HG03095 (cell line): ENCODE results near the gene JMJD8.

Experiments used
- ATAC-seq: cut with Tn5 transposase; IDR thresholded peaks from one replicate; pipeline ENCODE4 v1.9.1; 2021; ENCODE audit warnings: moderate library complexity; ENCODE audit not compliant: unreplicated experiment

Gene JMJD8

GRCh38 chr16:684071-684794 is at the start of gene JMJD8:
Gene JMJD8 (minus strand): TSS chr16:684334. CDS start chr16:684319, 15 bp downstream.
- ATAC-seq: peak; percentile 63

DNA sequence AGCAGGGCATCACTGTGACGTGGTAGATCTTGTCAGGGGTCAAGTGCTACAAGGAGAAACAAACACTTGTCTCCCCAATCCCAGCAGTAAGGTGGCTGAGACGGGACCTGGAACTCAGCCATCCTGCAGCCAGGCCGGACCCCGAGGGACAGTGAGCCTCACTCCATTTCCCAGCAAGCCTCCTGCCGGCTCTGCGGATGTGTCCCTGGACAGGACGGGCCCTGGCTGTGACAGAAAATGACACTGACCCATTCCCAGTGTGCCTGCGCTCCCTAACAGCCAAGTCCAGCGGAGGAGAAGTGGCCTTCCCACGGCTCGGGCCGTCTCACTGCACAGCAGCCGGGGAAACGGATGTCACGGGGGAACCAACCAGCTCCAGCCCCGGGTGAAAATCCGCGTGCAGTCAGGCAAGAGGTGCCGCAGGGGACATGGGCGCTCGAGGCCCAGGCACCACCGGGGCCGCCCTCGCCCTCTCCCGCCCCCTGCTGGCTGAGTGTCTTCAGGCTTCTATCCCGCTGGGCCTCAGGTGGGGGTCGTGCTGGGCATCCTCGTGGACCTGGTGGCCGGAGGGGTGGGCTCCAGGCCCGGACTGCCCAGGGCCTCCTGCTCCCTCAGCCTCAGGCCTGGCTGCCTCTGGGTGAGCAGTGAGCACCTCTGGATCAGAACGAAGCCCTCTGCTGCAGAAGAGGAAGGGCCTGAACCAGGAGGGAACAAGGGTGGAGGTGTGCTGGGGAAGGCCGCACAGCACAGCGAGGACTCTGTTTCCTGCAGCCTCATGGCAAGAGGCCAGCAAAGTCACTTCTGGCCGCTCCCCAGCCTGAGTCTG is 49.5 kb upstream of the JMJD8 start:
- no peak for ATAC-seq

GRCh38 chr16:732936-733335 is 48.8 kb upstream of the JMJD8 start:
- ATAC-seq: no peak

DNA sequence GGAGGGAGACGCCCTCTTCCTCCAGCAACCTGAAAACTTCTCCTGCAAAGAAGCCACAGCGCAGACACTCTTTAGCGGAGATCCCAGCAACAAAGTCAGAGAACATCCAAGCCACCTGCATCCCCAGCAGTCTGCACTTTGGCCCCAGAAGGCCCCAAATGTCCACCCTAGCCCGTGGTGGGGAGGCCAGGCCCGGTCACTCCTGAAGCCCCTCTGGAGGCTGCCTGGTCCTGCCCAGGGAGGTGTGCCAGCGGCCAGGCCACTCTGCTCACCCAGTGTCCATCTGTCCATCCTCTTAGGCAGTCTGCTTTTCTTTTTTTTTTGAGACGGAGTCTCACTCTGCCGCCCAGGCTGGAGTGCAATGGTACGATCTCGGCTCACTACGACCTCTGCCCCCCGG is 48.2 kb upstream of the JMJD8 start:
- ATAC-seq: no peak

DNA sequence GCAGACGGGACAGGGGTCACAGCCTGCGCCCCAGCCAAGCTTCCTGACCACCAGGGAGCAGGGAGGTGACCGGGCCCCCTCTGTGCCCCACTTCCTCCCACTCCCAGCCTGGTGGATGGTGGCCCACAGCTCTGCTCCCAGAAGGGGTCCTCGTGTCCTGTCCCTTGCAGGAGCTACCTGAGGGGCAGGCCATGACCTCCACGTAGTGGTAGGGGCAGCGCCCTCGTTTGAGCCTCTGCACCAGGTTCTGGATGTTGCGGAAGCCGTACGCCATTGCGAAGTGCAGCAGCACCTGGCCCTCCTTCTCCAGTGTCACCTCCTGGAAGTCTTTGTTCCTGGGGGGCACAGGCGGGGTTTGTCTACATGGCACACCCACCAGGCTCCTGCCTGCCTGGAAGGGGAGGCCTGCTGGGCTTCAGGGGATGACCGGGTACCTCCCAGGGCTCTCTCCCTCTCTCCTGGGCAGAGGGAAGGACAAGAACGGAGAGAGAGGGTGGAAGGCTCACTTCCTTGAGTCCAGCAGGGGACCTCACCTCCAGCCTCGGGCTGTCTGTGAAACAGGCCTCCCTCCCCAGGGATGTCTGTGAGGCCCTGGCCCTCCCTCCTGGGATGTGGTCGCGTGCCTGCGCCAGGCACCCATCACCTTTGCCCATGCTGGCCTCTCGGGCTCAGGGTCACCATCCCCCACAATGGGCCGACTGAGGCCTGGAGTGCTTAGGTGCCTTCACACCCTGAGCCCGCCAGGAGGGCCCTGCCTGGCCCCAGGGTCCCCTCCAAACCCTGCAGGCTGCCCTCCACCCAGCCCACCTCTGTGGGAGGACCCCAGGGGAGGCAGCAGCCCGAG is 46.8 kb upstream of the JMJD8 start:
- ATAC-seq: no peak

GRCh38 chr16:729768-730665 is 45.9 kb upstream of the JMJD8 start:
- ATAC-seq: no peak

- no peak for ATAC-seq
Observed at GRCh38 chr16:728890-729744, 45.0 kb upstream of the JMJD8 start.

- ATAC-seq: no peak
Observed at GRCh38 chr16:728131-728889, 44.2 kb upstream of the JMJD8 start.

DNA sequence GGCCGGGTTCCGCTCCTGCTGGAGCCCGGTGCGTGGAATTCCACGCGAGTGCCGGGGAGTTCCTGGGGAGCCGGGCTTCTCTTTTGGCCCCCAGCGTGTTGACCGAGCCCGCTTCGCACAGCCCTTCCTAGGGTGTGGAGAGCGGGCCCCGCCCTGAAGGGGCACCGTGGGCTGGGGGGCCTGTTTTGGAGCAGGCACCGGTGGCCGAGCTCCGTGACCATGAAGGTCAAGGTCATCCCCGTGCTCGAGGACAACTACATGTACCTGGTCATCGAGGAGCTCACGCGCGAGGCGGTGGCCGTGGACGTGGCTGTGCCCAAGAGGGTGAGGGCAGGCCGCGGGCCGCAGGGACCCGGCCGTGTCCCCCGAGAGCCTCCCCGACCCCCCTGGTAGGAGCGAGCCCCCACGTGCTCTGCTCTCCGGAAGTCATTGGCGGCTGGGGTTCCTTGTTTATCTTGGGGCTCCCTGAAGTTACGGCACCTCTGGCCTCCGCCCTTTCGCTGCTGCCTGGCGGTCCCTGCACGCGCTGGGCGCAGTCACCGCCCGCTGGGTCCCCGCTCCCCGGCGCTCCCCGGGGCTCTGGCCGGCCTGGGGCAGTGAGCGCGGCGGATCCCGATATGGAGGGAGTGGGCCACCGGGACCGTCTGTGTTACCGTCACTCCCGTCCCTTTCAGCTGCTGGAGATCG is 43.3 kb upstream of the JMJD8 start:
- ATAC-seq: no peak

DNA sequence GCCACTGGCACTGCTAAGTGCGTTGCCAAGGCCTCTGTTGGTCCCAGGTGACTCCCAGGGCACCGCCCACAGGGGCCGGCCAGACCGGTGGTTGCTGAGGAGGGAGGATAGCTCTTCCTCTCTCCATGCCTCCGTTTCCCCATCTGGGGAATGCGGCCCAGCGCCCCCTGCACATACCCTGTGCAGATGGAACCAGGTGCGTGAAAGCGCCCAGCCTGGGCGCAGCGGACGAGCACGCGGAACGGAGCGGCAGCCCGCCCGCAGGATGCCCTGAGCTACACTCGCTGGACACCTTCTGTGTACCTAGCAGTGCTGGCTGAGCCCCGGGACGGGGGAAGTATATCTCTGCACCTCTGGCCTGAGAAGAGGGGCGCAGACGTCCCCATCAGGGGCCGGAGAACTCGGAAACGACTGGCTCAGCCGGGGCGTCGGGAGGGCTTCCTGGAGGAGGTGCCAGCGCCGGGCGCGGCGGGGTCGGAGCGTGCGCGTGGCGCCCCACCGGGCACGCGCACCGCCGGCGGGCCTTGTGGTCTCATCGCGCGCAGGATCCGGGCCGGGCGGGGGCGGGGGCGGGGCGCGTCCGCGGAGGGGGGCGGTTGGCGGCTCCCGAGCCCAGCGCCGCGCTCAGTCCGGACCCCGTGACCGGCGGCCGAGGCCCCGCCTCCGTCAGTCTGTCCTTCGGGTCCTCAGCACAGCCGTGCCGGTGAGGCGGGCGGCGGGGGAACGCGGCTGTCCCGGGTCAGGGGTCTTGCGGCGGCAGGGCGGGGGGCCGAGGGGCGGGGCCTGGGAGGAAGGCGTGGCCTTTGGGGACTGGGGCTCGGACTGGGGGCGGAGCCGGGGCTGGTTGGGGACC is 42.5 kb upstream of the JMJD8 start, which contains the start of the genes CCDC78 and HAGHL:
Gene CCDC78, minus strand, starts transcription at position 6 of the 853 bp plus-strand sequence. CDS start 76 bp downstream, outside the sequence.
Gene HAGHL, plus strand, starts transcription at position 669 of the 853 bp plus-strand sequence. CDS start 404 bp downstream, outside the sequence.
- no peak for ATAC-seq

- no peak for ATAC-seq
Observed at GRCh38 chr16:726188-726437, 42.0 kb upstream of the JMJD8 start.

- no peak for ATAC-seq
Observed at GRCh38 chr16:725463-726187, 41.5 kb upstream of the JMJD8 start.

- no peak for ATAC-seq
Observed at GRCh38 chr16:725041-725376, 40.9 kb upstream of the JMJD8 start.

- no peak for ATAC-seq
Observed at GRCh38 chr16:724188-725040, 40.3 kb upstream of the JMJD8 start.

GRCh38 chr16:723695-724094 is 39.6 kb upstream of the JMJD8 start:
- no peak for ATAC-seq
